Daoy (cell line): ENCODE measurements around the gene CAMK2A. TPM values are rescaled to one million over a fixed set of nuclear protein-coding genes. Genes with fewer than 3 reads are reported as not detected.
A peak's percentile ranks its signal among the peaks of the same experiment; 100 is the strongest.

ENCODE experiments used
- DNase-seq: peaks from one replicate; pipeline ENCODE4 v3.0.0-alpha.2; 2015; ENCODE audit warnings: low read depth
- total RNA-seq: library from RNA; depleted of rRNA; stranded (reverse); fragments of >200 nt; shearing (Covaris generic); gene quantifications from 2 replicates; pipeline ENCODE4 v1.2.3, GENCODE V29; 2014; rRNA removed

The CAMK2A gene
- total RNA-seq: 0.23 TPM in 1 of 2 replicates, not detected in the other

DNA sequence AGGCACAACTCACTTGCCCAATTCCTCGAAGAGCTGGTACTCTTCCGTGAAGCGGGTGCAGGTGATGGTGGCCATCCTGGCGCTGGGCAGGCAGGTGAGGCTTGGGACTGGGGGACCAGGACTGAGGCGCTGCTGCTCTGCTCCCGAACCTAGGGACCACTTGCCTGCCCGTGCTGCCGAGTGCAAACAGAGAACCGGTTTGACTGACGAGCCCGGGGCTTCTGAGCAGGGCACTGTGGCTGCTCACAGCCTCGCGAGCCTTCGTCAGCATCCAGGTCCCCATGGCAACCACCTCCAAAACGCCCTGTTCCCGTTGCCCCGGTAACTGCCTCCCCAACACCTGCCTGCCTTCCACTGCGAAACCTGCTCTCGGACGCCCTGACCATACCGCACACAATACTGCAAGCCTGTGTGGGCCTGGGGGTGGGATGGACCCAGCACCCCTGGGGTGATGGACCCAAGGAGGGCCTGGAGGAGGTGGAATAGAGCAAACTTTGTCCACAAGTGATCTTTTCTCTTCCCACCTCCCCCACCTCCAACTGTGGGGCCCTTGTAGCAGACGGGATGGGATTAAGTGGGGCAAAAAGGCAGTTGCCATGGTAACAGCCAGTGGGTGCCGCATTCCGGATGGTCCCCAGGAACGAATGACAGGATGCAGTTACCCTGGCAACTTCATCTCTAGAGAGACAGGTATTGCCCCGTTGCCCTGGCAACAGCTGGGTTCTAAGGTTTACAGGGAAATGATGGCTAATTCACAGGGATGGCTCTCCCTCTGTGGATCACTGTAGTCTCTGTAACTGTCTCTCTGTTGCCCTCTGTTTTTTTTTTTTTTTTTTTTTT, at the start of gene CAMK2A:
Gene CAMK2A, minus strand, starts transcription at position 223 of the 840 bp plus-strand sequence. Its CDS starts 148 bp downstream, at position 75.
- no peak for DNase-seq

DNA sequence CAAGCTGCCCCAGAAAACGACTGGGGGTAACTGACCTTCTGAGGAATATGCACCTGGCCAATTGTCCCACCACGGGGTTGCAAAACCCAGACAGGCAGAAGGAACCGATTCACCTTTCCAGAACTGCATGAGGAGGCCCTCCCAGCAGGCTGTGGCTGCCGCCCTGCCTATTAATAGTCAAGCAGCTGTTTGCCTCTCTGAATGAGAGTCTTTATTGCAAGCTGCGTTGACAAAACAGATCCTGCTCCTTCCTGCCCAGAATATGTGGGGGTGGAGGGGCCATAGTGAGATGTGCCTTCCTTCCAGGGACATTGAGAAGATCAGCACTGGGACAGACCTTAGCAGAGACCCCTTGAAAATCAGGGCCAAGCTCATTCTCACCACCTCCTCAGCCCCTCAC, 49.6 kb upstream of the CAMK2A start:
- DNase-seq: no peak

DNA sequence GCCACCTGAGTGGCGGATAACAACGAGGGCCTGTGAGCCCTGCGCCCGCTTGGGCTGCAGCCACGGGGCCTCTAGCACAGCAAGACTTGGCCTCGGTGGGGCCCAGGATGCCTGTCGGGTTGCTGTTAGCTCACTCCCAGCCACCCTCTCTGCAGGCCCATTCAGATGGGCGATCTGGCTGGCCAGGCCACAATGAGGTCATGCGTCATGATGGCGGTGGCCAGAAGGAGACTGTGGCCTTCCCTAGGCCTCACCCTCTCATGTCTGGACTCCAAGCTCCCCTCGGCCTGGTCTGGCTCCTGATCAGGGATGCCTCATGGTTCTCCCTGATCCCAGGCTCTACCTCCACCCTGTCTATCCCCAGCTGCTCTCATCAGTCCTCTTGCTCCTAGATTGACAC, 49.0 kb upstream of the CAMK2A start:
- DNase-seq: no peak

DNA sequence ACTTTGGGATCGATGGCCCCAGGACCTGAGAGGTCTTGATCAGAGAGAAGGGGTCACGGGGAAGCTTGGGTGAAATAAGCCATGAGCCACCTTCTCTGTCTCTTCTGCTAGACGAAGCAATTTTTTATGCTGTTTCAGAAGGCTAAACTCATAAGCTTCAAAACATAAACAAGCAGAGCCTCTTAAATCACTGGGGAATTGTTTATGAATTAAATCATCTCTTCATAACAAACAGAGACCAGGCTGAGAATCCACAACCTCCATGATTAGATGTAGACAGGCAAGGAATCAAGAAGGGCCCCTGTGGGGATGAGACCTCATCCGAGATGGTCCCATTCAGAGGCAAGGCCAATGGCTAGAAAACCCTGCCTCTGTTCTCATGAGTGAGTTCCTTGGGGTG, 46.2 kb upstream of the CAMK2A start:
- DNase-seq: no peak

DNA sequence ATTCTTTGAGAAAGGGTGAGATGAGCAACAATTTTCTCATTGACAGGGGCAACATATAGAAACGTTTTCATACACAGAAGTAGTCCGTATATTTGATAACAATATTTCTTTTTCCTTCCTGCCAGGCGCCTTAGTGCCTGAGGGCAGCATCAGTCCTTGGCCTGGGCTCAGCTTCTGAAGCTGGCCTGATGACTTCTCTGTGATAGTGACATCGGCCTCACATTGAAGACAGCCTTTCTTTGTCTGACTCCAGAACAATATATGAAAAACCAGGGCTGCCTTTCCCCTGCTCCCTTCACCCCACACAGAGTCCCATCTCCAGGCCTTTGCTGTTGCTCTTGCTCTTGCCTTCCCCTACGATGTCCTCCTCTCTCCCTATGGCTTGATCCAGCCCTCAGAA, 43.8 kb upstream of the CAMK2A start:
- DNase-seq: no peak

DNA sequence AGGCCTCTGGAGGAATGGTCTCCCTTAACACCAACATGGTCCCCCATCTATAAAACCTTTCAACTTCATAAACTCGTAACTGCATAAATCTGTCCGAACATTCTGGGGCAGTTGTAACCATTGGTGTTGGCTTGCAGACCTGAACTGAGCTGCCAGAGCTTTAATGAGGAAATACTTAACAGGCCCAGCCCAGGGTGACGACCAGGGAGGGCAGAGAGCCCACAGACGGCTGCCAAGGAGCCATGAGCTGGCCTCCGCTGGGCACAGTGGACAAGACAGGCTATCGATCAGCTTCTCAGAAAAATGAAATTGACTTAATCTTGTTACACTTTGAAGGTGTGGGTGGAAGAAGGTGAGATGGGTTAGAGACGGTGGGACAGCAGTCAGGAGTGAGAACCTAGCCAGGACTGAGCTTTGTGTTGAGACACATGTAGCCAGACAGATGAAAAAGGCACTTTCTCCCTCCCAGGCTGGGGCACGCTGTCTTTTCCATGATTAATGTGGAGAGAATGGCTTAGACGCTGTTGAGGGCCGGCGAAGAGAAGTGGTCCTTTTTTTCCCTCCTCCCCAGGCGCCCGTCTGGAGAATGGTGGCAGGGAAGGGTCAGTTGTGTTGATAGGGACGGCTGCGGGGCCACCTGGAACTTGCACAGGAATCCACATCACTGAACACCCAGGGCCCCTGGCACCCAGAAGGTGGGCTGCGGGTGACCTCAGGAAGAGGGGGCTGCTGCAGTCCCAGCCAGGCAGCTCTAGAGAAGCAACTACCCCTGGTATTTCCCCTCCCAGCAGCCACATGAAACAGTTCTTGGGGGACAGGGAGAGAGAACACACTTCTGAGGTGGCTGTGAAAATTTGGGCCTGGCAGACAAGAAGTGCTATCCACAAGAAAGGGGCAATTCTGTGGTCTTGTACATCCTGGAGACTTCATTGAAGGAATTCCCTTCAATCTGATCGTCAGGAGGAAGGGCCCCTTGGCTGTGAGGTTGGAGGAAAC, 40.6 kb upstream of the CAMK2A start:
- no peak for DNase-seq

DNA sequence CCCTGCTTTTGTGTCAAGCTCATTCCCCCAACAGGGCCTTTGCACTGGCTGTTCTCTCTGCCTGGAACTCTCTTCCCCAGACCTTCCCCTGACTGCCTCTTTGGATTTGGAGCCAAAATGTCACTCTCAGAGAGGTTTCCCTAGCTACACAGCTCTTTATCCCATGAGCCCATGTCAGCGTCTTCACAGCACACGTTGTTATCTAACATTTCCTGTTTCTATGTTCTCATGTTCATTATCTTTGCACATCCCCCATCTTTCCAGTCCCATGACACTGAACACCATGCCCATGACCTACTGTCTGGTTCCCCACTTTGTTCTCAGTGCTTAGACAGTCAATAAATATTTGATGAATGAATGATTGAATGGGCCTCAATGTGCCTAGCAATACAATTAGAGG, 39.5 kb upstream of the CAMK2A start:
- DNase-seq: no peak

DNA sequence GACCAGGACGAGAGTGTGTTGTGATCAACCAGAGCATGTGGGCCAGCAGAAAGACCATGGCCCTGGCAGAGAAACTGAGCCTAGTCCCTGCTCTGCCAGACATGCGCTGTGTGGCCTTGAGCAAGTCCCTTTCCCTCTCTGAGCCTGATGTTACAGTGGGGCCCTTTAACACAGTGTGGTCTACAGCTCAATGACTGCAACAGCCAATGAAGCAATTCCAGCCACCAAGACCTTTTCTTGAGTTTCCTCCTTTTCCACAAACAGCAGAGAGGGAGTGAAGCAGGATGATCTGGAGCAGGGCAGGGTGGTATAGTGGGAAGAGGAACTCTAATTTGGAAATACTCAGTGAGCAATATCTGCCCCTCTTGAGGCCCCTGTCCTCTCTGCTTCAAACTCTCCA, 38.9 kb upstream of the CAMK2A start:
- no peak for DNase-seq

DNA sequence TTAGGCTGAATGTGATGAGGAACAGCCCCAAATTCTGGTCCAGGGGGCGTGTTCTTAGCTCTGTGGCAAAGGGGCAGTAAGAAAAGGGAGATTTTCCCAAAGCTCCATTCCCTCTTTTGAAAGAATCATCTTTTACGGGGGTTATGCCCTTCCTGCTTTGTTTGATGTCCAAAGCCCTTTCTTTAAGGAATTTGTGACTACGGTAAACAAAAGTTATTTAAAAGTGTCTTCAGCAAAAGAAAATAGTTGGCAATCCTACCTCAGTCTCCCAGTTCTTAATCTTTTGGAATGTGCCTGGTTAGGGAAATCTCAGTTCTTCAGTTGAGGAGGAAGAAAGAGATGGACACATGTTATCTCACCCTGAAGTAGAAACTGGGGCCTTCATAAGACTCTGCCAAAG, 37.6 kb upstream of the CAMK2A start:
- no peak for DNase-seq

DNA sequence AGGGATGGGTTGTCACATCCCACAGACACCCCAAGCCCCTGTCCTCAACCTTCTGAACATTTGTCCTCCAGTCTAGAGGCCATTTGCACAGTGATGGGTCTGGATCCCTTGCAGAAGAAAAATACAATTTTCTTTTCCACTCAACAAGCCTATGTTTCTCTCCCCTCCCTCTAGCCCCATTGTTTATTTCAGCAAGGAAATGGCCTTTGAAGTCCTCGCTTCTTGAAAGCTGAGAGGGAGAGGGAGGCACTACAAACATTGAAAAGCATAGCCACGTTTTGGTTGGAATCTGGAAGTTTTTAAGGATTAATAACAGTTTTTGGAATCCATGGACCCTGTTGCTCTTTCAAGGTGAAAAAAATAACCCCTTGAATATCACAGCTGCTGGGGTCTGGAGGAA, 37.1 kb upstream of the CAMK2A start:
- no peak for DNase-seq

DNA sequence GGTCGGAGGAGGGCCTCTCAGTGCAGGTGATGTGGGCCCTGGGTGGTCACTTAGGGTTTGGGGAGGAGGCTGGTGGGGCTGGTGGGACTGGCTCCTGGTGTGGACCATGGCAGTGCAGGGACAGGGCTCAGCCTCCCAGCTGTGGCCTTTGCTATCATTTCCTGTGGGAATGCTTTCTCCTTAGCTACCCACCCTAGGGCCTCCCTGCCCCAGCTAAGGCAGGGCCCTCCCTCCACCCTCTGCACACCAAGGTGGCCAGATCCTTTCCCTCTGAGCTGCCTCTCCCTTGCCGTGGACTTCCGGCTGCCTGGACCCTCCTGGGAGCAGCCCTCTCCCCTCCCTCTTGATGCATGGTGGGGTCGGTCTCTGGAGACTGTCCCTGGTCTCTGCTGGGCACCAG, 35.9 kb upstream of the CAMK2A start:
- no peak for DNase-seq

DNA sequence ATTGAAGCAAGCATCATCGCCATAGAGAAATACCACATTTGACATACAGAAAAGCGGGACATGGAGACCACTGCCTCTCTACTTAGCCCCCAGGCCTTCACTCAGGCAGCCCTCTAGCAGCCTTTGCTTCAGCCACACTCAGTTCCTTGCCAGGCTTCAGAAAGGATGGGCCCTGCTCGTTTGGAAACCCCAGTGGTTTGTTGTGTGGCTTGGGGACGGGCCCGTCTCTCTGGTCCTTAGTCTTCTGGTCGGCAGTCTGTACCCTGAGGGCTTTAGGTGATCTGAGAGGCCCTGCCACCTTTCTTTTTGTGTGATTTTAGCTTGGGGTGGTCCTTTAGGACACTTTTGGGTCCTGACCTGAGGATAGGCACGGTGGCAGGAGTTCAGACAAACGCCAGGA, 34.2 kb upstream of the CAMK2A start:
- no peak for DNase-seq

DNA sequence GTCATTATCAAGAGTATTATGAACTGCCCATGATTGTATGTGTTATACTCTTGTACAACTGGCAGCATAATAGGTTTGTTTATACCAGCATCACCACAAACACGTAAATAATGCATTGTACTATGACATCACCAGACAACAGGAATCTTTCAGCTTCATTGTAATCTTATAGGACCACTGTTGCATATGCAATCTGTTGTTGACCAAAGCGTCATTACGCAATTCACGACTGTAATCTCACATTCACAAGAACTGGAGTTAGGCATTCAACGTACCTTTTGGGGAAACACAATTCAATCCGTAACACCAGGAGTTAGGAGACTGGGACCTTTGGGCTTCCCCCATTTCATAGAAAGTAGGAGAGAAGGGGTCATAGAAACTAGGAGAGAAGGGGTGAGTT, 33.5 kb upstream of the CAMK2A start:
- DNase-seq: no peak

DNA sequence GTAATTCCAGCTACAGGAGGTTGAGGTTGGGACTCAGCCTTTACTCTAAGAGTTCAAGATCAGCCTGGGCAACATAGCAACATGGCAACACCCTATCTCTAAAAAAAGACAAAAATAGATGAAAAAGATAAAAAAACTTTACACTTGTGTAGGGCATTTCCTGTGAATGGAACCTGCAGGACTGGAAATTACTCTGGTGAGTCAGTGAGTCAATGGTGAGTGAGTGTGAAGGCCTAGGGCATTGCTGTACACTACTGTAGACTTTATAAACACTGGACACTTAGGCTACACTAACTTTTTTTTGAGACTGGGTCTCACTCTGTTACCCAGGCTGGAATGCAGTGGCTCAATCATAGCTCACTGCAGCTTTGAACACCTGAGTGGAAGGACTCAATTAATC, 32.6 kb upstream of the CAMK2A start:
- DNase-seq: peak; percentile 75

DNA sequence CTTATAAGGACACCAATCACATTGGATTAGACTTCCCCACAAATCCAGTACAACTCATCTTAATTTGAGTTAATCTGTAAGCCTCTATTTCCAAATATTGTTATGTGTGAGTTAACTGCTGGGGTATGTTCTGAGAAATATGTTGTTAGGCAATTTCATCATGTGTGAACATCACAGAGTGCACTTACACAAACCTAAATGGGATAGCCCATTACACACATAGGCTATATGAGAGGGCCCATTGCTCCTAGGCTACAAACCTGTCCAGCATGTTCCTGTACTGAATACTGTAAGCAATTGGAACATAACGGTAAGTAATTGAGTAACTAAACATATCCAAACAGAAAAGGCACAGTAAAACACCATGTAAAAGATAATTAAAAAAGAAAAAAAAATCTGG, 32.2 kb upstream of the CAMK2A start:
- DNase-seq: no peak

DNA sequence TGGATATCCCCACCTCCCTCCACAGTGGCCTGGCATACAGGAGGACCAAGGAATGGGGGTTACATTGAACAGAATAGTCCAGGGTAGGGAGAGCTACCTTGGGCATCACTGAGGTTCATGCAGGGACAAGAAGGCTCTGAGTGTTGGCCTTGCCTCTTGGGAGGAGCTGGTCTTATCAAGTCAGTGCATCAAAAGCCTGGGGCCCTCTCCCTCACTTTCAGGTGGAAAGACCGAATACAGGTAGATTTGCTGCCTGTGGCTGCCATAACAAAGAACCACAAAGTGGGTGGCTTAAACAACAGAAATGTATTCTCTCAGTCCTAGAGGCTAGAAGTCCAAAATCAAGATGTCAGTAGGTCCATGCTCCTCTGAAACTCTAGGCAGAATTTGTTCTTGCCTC, 31.6 kb upstream of the CAMK2A start:
- no peak for DNase-seq

DNA sequence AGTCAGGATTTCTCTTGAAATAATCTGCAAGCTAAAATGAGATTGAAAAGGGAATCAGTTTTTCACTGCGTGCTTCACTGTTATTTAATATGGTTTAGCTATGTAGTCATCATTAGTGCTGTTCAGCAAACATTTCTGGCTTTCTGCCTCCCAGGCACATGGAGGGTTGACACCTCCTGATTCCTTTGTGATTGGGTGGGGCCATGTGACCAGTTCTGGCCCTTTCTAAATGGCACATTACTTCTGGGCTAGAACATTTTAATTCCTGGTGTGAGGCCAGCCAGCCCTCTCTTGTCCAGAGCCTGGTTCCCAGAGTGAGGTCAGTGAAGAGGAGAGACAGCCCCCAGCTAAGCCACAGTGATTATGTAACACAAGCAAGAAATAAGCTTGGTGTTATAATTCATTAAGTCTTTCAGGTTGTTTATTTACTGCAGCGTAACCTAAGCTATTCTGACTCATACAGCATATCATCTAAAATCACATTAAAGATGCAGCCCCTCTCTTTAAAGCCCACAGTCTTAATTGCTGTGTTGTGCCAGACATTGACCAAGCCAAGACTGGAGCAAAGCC, 30.6 kb upstream of the CAMK2A start:
- peak; percentile 82 for DNase-seq

DNA sequence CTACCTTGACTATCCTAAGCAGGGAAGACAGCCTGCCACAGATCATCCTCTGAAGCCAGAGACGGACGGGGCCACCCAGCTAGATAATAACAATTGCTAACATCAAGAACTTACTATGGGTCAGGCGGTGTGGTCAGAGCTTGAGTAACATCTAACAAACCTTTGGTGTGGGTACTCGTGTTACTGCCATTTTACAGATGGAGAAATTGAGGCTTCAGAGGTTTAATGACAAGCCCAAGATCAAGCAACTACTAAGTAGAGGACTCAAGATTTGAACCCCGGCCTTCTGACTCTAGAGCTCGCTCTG, 29.9 kb upstream of the CAMK2A start:
- no peak for DNase-seq

DNA sequence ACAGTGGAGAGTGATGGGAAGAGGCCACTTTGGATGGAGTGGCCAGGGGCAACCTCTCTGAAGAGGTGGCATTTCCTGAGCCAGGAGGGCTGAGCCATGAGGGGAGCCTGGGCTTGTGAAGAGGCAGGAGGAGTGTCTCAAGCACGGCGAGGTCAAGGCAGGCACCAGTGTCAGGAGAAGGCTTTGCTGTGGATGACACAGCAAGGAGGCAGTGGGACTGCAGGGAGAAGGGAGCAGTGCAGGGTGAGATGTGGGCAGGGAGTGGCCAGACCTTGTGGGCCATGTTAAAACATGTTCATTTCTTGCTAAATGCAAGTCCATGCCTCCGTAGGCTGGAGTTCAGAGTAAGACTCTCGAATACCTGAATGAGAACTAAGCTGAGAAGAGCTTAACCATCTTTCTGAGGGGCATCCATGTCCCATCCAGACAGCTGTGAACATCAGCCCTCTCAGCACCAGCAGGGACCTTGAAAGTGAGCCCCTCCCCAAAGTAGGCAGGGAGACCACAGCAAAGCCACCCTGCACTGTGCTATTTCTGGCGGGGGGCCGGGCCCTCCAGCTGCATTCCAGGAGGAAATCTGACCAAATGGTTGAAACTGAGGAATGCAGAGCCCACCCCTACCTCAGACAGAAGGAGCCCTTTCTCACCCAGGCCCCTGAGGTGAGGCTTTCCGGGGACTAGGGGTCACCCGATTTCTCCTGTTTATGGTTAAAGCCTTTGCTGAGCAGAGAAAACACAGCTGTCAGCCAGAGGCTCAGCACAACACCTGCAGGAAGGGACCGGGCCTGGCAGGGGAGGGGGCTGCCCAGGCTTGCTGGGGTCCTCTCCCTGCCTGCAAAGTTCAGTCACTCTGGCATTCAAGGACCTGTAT, 29.3 kb upstream of the CAMK2A start:
- no peak for DNase-seq

DNA sequence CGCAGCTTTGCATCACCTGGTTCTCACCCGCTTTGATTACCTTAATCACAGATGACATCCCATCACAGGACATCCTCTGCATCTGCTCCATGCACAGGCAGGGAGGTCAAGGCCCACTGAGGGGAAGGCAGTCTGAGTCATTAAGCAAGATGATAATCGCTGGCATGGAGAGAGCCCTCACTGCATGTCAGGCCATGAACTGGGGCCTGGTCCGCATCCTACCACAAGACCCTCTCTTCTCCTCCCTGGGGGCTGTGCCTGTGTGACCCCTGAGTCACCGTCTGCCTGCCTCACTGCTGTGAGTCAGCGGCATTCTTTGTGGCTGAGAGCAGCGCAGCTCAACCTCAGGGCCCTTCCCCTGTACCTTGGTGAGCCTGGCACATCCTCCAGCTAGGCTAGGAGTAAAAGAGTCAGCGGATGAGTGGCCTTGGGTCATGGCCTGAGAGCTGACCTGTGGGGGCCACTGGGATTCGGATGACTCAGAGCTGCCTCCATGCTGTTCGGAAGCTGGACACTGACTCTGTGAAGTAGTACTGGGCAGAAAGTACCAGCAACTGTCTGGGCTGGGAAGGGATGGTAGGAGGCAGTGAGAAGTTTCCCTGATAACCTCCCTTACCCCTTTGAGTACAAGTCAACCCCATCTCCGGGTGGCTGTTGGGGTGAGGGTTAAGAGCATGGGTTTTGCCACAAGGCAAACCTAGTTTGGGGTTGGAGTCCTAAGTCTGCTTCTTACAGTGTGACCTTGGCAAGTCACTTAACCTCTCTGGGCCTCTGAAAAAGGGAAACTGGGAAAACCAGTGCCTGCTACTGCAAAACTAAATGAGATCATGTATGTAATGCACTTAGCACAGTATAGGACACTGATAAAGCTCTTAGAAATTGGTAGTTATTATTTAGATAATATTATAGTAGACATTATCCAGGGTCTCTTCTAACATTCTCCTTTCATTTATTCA, 27.8 kb upstream of the CAMK2A start:
- DNase-seq: peak; percentile 99
